Retinal pigment epithelial cell (primary cell): Measurements from ENCODE around the gene CACNA1B.

ENCODE experiments used
- DNase-seq: peaks from one replicate; pipeline ENCODE4 v3.0.0-alpha.2; 2010; ENCODE audit warnings: low read depth
- H3K4me3 ChIP-seq: 2 replicates; pipeline ENCODE4 v1.5.1; 2011; ENCODE audit warnings: mild to moderate bottlenecking, low read length, control low read depth, moderate library complexity
- CTCF ChIP-seq: conservative IDR thresholded peaks from 2 replicates; pipeline ENCODE4 v1.5.1; 2011; ENCODE audit warnings: low read depth, low read length, control low read depth, inconsistent platforms

Gene CACNA1B

GRCh38 chr9:137843355-137843754, 34.2 kb upstream of the CACNA1B start:
- no peak overlapping the region for H3K4me3 ChIP-seq
- TF ChIP-seq CTCF = no peak
- no peak for DNase-seq

- no peak for TF ChIP-seq CTCF
- H3K4me3 ChIP-seq = no peak overlapping the region
- no peak for DNase-seq
Measured at GRCh38 chr9:137851516-137852267, 25.9 kb upstream of the CACNA1B start.

- H3K4me3 ChIP-seq = no peak overlapping the region
Measured at GRCh38 chr9:137853392-137853995, 24.1 kb upstream of the CACNA1B start.

GRCh38 chr9:137860361-137860760, 17.2 kb upstream of the CACNA1B start:
- no peak for TF ChIP-seq CTCF
- DNase-seq = no peak

More at GRCh38 chr9:137853392-137853995, 24.1 kb upstream of the CACNA1B start:
- TF ChIP-seq CTCF = no peak
- no peak for DNase-seq

GRCh38 chr9:137865581-137866145, 11.9 kb upstream of the CACNA1B start:
- no peak for DNase-seq
- no peak overlapping the region for H3K4me3 ChIP-seq
- TF ChIP-seq CTCF = no peak

More at GRCh38 chr9:137860361-137860760, 17.2 kb upstream of the CACNA1B start:
- no peak overlapping the region for H3K4me3 ChIP-seq

- TF ChIP-seq CTCF = no peak
- H3K4me3 ChIP-seq = no peak overlapping the region
- DNase-seq = no peak
Measured at GRCh38 chr9:137866226-137867141, 11.1 kb upstream of the CACNA1B start.
